Natural killer cell treated with Interleukin-12 subunit alpha and Interleukin-12 subunit beta and Interleukin-15 and Interleukin-18, amount 100 ng/mL, for 72 hours (primary cell): ENCODE results near the gene C3orf33. TPM values are rescaled to one million over a fixed set of nuclear protein-coding genes. Genes with fewer than 3 reads are reported as not detected.

Experiments used
- ATAC-seq, 2 donors: fragments of 150-1000 bp; cut with Tn5 transposase in 1 of 2; sonication (Bioruptor Pico), chemical (Tn5 transposase) in 1 of 2; 2 replicates each; pipeline ENCODE4 v1.10.0; 2021
- DNase-seq: peaks from one replicate; pipeline ENCODE4 v3.0.0; 2022; ENCODE audit warnings: low spot score
- H3K27ac Mint-ChIP-seq, 2 donors: 1 replicate in 1 of 2; 2 replicates in 1 of 2; pipeline ENCODE4 v1.8.0; 2022; ENCODE audit warnings: mixed read lengths in 2 of 2, mild to moderate bottlenecking in 1 of 2, moderate library complexity in 1 of 2
- H3K27me3 Mint-ChIP-seq, 2 donors: 1 replicate in 1 of 2; 2 replicates in 1 of 2; pipeline ENCODE4 v1.8.0; 2022; ENCODE audit warnings: mixed read lengths in 2 of 2
- H3K36me3 Mint-ChIP-seq: one replicate; pipeline ENCODE4 v1.8.0; 2022; ENCODE audit warnings: mixed read lengths
- H3K4me1 Mint-ChIP-seq, 2 donors: 1 replicate in 1 of 2; 2 replicates in 1 of 2; pipeline ENCODE4 v1.8.0; 2022; ENCODE audit warnings: low read depth in 2 of 2, mixed read lengths in 2 of 2, mild to moderate bottlenecking in 1 of 2
- H3K4me3 Mint-ChIP-seq: one replicate; pipeline ENCODE4 v1.8.0; 2022; ENCODE audit warnings: mixed read lengths
- H3K9me3 Mint-ChIP-seq: 2 replicates; pipeline ENCODE4 v1.8.0; 2022; ENCODE audit warnings: mixed read lengths
- total RNA-seq, 2 donors: library from RNA; stranded (reverse); gene quantifications; one replicate each; pipeline ENCODE4 v1.2.3, GENCODE V29; 2022

Gene C3orf33
- total RNA-seq, 2 donors from 2014 or later = 1.6 to 1.7 TPM

- H3K27me3 Mint-ChIP-seq = peaks cover 52 to 62% of the 10 kb centered on the region in 2 donors
- DNase-seq = no peak
- no peaks in the 10 kb centered on the region for H3K36me3 Mint-ChIP-seq
- H3K9me3 Mint-ChIP-seq = no peaks in the 10 kb centered on the region
- H3K27ac Mint-ChIP-seq = no peak overlapping the region
- ATAC-seq = no peak
- H3K4me3 Mint-ChIP-seq = no peak overlapping the region
- H3K4me1 Mint-ChIP-seq = peaks cover 15 to 16% of the 10 kb centered on the region in 2 donors
Measured at GRCh38 chr3:155742349-155742965, 63.6 kb downstream of the C3orf33 start.

DNA sequence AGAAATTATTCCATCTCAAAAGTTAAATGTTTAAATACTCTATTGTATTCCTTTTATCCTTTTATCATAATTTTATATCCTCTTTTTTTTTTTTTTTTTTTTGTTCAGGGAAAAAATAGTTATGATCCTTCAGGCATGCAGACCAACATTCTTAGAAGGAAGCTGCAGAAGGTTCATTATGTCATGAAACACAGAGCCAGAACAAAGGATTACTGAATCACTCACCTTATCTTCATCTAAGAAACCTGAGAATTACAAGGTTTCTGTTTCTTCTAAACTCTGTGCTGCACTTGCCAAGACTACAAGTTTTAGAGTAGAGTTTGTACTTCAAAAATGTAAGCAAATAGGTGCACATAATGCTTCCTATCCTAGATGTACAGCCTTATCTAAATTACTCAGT, 64.5 kb downstream of the C3orf33 start:
- ATAC-seq = no peak
- Mint-ChIP-seq H3K4me1 (peaks cover 15 to 16% of the 10 kb centered on the region in 2 donors), H3K9me3 (no peaks in the 10 kb centered on the region), H3K27ac (no peak overlapping the region), H3K36me3 (no peaks in the 10 kb centered on the region), H3K27me3 (peaks cover 43 to 55% of the 10 kb centered on the region in 2 donors), H3K4me3 (no peak overlapping the region)
- DNase-seq = no peak

GRCh38 chr3:155741101-155741500, 65.0 kb downstream of the C3orf33 start:
- no peak overlapping the region for H3K27ac Mint-ChIP-seq
- no peaks in the 10 kb centered on the region for H3K36me3 Mint-ChIP-seq
- peaks cover 15 to 16% of the 10 kb centered on the region in 2 donors for H3K4me1 Mint-ChIP-seq
- H3K4me3 Mint-ChIP-seq = no peak overlapping the region
- H3K9me3 Mint-ChIP-seq = no peaks in the 10 kb centered on the region
- peaks cover 40 to 50% of the 10 kb centered on the region in 2 donors for H3K27me3 Mint-ChIP-seq
- ATAC-seq (no peak), DNase-seq (no peak)

DNA sequence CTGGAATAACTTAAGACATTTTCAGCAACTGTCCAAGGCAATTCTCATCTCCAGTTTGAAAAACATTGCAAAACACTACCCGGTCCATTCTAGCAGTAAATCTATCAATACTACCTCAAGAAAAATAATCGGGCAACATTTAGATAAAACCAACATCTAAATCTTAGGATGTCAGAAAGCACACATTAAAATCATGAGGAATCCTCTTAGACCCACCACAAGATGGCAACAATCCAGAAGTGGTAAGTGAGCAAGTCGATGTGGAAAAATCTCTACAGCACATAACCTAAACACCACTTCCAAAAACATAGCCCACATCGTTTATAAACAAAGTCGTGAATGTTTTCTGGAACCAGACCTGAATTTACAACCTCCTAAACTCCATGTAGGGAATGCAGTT, 66.9 kb downstream of the C3orf33 start:
- Mint-ChIP-seq H3K4me1 (peaks cover 4 to 6% of the 10 kb centered on the region in 2 donors), H3K27me3 (peaks cover 32 to 33% of the 10 kb centered on the region in 2 donors)

GRCh38 chr3:155738580-155739076, 67.5 kb downstream of the C3orf33 start:
- Mint-ChIP-seq H3K4me3 (no peak overlapping the region), H3K36me3 (no peaks in the 10 kb centered on the region), H3K27me3 (peaks cover 28 to 29% of the 10 kb centered on the region in 2 donors), H3K27ac (no peak overlapping the region), H3K4me1 (peaks cover under 1 to 2% of the 10 kb centered on the region in 2 donors), H3K9me3 (no peaks in the 10 kb centered on the region)
- ATAC-seq = no peak
- no peak for DNase-seq

More for the DNA sequence above, 66.9 kb downstream of the C3orf33 start:
- Mint-ChIP-seq H3K36me3 (no peaks in the 10 kb centered on the region), H3K27ac (no peak overlapping the region), H3K4me3 (no peak overlapping the region), H3K9me3 (no peaks in the 10 kb centered on the region)
- no peak for DNase-seq
- no peak for ATAC-seq

DNA sequence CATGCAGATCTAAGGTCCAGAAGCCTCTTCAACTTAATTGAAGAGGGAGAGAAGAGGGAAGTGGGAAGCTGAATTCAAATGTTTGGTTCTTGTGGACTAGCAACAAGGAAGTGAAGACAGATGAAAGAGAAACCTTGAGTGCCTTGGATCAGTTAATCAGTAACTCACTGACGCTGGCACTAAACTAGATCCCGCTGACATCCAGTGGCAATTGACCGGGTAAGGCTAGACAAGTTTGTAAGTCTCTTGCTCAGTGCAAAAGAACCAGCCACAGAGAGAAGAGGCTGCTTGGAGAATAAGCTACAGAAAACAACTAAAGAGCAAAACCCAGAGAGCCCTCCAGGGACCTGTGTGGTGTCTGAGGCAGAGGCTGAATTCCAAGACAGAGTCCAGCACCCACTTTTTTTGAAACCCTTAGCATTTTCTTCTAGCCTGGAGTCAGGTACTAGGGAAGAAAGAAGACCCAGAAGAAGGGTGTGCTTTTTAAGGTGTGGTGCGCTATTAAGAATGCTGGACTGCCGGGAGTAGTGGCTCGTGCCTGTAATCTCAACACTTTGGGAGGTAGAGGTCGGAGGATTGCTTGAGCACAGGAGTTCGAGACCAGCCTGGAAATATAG, 68.1 kb downstream of the C3orf33 start:
- Mint-ChIP-seq H3K4me3 (no peak overlapping the region), H3K27ac (no peak overlapping the region), H3K27me3 (peaks cover 27 to 31% of the 10 kb centered on the region in 2 donors), H3K9me3 (no peaks in the 10 kb centered on the region), H3K4me1 (no peaks in the 10 kb centered on the region), H3K36me3 (no peaks in the 10 kb centered on the region)
- no peak for ATAC-seq
- DNase-seq = no peak

DNA sequence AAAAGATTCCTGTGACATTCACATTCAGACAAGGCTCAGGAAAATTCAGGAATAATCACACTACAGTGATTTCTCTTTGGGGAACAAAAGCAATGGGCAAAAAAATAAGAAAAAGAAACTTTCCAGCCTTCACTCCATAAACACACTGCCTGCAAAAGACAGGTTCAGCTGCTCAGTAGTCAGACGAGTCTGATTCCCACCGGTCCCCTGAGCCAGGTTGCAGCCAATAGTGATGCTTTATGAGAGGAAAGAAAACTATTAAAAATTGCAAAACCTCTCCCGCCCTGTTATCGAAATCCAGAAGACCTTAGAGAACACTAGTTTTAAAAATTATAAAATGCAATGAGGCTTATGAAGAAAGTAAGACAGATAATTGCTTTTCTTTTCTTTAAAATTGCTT, 69.7 kb downstream of the C3orf33 start:
- H3K36me3 Mint-ChIP-seq = no peaks in the 10 kb centered on the region
- H3K27me3 Mint-ChIP-seq = peaks cover 20 to 28% of the 10 kb centered on the region in 2 donors

GRCh38 chr3:155730843-155731242, 75.2 kb downstream of the C3orf33 start:
- no peaks in the 10 kb centered on the region for H3K4me1 Mint-ChIP-seq
- DNase-seq (no peak), ATAC-seq (no peak)
- no peaks in the 10 kb centered on the region for H3K36me3 Mint-ChIP-seq
- H3K9me3 Mint-ChIP-seq = no peaks in the 10 kb centered on the region
- H3K4me3 Mint-ChIP-seq = no peak overlapping the region
- H3K27me3 Mint-ChIP-seq = peaks cover 11 to 28% of the 10 kb centered on the region in 2 donors
- no peak overlapping the region for H3K27ac Mint-ChIP-seq

More for the DNA sequence above, 69.7 kb downstream of the C3orf33 start:
- Mint-ChIP-seq H3K4me1 (no peaks in the 10 kb centered on the region), H3K4me3 (no peak overlapping the region), H3K27ac (no peak overlapping the region), H3K9me3 (no peaks in the 10 kb centered on the region)
- DNase-seq (no peak), ATAC-seq (no peak)

GRCh38 chr3:155727836-155728235, 78.2 kb downstream of the C3orf33 start:
- Mint-ChIP-seq H3K27me3 (peaks cover 11 to 42% of the 10 kb centered on the region in 2 donors), H3K9me3 (no peaks in the 10 kb centered on the region), H3K36me3 (no peaks in the 10 kb centered on the region), H3K4me1 (no peaks in the 10 kb centered on the region), H3K4me3 (no peak overlapping the region), H3K27ac (no peak overlapping the region)
- no peak for DNase-seq
- no peak for ATAC-seq

- H3K4me3 Mint-ChIP-seq = no peak overlapping the region
Measured at GRCh38 chr3:155714295-155714718, 91.8 kb downstream of the C3orf33 start.

More at GRCh38 chr3:155714295-155714718, 91.8 kb downstream of the C3orf33 start:
- H3K36me3 Mint-ChIP-seq = peaks cover 7% of the 10 kb centered on the region
- DNase-seq = no peak
- no peak for ATAC-seq
- H3K4me1 Mint-ChIP-seq = no peaks in the 10 kb centered on the region
- H3K27me3 Mint-ChIP-seq = no peaks in the 10 kb centered on the region
- H3K9me3 Mint-ChIP-seq = peaks cover 4% of the 10 kb centered on the region
- H3K27ac Mint-ChIP-seq = no peak overlapping the region

Other genes starting within 250 kb of the C3orf33 start
- under 1 TPM; 0.17 to 0.24 TPM for gene PLCH1, start 61.2 kb downstream of the C3orf33 start, total RNA-seq
- 10 to 100 TPM; 29.1 to 36.7 TPM for gene SLC33A1, start 48.1 kb upstream of the C3orf33 start, total RNA-seq
- gene GMPS, start 64.4 kb upstream of the C3orf33 start, total RNA-seq = 100 to 1,000 TPM in 1 of 2 donors, 10 to 100 TPM in 1; 79.5 to 127 TPM